SK-N-SH (cell line): Measurements from ENCODE around the gene ANKH.

Experiments
- CTCF ChIP-seq: fragments of 200-600 bp; sonication (generic); IDR thresholded peaks from 2 replicates; pipeline ENCODE4 v1.6.1; 2017; ENCODE audit warnings: antibody characterized with exemption, mild to moderate bottlenecking, moderate library complexity
- ELF1 ChIP-seq: IDR thresholded peaks from 2 replicates; pipeline ENCODE4 v1.4.0; 2012
- EZH2phosphoT487 ChIP-seq: fragments of 200-600 bp; sonication (generic); IDR thresholded peaks from 2 replicates; pipeline ENCODE4 v1.6.1; 2017; ENCODE audit warnings: low read depth, mixed run types, mild to moderate bottlenecking, antibody characterized with exemption, moderate library complexity, borderline replicate concordance
- MAX ChIP-seq: IDR thresholded peaks from 2 replicates; pipeline ENCODE4 v1.4.0; 2012; ENCODE audit warnings: low read depth
- NFIC ChIP-seq: IDR thresholded peaks from 2 replicates; pipeline ENCODE4 v1.4.0; 2012; ENCODE audit warnings: borderline replicate concordance
- POLR2AphosphoS5 ChIP-seq: IDR thresholded peaks from 2 replicates; pipeline ENCODE4 v1.6.1; 2012; ENCODE audit warnings: low read depth, low read length
- RAD21 ChIP-seq: IDR thresholded peaks from 2 replicates; pipeline ENCODE4 v1.6.1; 2012; ENCODE audit warnings: mild to moderate bottlenecking, low read length
- RCOR1 ChIP-seq: fragments of 150-350 bp; IDR thresholded peaks from 2 replicates; pipeline ENCODE4 v1.6.1; 2017; ENCODE audit warnings: antibody characterized with exemption, low read length
- TAF1 ChIP-seq: IDR thresholded peaks from 2 replicates; pipeline ENCODE4 v1.6.1; 2012; ENCODE audit warnings: low read depth, mild to moderate bottlenecking, low read length, moderate library complexity, borderline replicate concordance
- USF2 ChIP-seq: fragments of 150-350 bp; IDR thresholded peaks from 2 replicates; pipeline ENCODE4 v1.6.1; 2017; ENCODE audit warnings: antibody characterized with exemption, low read length, low read depth, borderline replicate concordance

- TF ChIP-seq CTCF (no peak), ELF1 (no peak), NFIC (no peak), POLR2AphosphoS5 (no peak), RCOR1 (no peak), RAD21 (no peak), MAX (no peak), EZH2phosphoT487 (no peak), USF2 (no peak), TAF1 (no peak)
Measured at GRCh38 chr5:14894748-14895147, 23.2 kb upstream of the ANKH start.
